Activated CD8-positive, alpha-beta memory T cell treated with anti-CD3 and anti-CD28 coated beads, Interleukin-2, amount 50 U/mL, for 1 hour (primary cell): ENCODE measurements around the gene IFT81.
"Not testable (repeated sequence)": the region's sequence is repeated elsewhere in the genome, so short reads cannot be mapped to it uniquely, and the experiment has no call there.

ENCODE experiments used
- DNase-seq: peaks from one replicate; pipeline ENCODE4 v3.0.0-alpha.2; 2020; ENCODE audit errors: extremely low read depth

IFT81 gene

DNA sequence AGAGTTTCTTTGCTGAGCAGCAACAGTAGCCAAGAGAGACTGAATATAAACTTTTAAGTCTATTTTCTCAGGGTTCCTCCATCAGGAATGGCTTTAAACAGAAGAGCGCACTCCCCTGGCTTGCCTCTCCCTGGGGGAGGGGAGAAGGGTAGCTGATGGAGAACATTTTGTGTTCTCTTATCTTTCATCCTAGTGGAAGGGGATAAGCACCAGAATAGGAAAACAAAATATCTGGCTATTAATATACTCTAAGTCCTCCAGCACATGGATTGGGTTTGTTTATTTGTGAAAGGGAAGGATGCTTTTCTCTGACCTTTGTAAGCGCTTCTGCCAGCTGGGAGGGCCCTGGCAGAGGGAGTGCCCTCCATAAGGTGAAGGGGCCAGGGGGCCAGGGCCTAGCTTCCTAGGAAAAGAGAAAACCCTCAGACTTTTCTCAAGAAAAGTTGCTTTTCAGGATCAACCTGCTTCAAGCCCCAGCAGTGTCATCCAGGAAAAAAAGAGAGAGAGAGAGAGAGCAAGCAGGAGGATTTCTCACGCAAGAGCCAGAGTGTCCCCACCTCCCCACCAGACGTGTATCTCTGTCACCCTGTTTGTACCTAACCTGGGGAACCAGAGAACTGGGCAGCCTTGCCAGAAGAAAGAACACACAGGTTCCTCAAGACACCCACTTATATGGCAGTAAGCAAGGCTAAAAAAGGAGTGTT is 122.6 kb downstream of the IFT81 start:
- no peak for DNase-seq

GRCh38 chr12:110247340-110248095 is 123.4 kb downstream of the IFT81 start:
- no peak for DNase-seq

DNA sequence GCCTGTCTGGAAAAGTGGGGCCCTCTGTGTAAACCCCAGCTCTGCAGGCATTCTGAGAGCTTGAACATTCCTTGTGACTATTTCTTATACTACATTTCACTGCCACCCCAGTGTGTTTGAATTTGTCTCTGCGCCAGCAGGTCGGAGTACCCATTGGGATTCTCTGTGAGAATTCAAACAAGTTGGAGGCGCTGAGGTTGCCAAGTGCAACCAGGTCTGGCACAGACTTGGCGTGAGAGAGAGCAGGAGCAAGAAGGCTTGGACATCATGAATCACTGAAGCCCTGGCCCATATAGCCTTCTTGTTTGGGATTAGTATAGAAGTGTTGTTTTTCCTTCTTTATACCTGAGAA is 123.9 kb downstream of the IFT81 start:
- no peak for DNase-seq

DNA sequence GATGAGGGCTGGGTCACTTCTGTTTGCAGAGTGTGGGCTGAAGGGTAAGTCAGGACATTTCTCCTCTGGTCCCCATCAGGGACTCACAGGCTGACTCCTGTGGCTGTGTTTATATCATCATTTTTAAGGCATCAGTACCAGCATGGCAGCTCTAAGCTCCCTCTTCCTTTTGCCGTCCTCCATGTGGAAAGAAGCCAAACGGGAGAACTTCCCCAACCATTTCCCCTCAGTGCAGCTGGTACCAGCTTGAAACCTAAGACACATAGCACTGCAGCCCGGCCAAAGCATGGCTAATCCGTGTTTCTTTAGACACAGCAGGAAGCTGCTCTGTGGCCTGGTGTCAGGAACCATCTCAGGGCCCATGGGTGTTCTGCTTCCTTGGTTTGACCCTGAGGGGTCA is 124.9 kb downstream of the IFT81 start:
- no peak for DNase-seq

GRCh38 chr12:110249716-110250225 is 125.6 kb downstream of the IFT81 start:
- DNase-seq = no peak

DNA sequence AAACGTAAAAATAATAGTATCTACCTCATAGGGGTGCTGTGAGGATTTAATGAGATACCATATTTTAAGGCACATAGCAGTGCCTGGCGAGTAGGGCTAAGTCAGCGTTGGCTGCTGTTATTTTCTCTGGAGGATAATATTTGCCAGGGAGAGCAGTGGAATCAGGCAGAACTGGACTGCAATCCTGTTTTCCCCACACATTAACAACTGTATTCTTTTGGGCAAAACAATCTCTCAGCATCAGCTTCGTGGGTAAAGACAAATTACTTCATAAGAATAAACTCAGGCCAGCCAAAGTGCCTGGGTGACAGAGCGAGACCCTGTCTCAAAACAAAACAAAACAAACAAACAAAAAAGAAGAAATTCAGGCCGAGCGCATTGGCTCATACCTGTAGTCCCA is 127.2 kb downstream of the IFT81 start:
- no peak for DNase-seq

DNA sequence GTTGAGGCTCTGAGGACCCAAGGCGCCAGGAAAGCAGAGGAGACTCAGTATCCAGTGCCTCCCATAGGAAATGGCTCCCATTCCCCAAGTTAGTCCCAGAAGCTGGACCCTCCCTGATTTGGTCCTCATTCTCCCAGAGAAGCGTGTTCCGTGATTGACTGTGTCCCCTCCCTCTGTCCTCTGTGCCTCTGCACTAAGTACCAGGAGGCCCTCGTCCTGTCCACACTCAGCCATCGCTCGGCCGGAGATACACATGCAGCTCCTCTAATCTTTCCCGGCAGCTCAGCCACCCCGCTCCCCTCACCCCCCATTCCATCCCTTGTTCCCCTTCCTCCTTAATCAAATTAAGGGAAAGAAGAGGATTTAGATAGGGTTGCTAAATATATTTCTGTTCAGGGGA is 128.6 kb downstream of the IFT81 start:
- DNase-seq = no peak

GRCh38 chr12:110253176-110253575 is 129.0 kb downstream of the IFT81 start:
- DNase-seq = no peak

GRCh38 chr12:110254971-110255540 is 130.9 kb downstream of the IFT81 start:
- DNase-seq = no peak

DNA sequence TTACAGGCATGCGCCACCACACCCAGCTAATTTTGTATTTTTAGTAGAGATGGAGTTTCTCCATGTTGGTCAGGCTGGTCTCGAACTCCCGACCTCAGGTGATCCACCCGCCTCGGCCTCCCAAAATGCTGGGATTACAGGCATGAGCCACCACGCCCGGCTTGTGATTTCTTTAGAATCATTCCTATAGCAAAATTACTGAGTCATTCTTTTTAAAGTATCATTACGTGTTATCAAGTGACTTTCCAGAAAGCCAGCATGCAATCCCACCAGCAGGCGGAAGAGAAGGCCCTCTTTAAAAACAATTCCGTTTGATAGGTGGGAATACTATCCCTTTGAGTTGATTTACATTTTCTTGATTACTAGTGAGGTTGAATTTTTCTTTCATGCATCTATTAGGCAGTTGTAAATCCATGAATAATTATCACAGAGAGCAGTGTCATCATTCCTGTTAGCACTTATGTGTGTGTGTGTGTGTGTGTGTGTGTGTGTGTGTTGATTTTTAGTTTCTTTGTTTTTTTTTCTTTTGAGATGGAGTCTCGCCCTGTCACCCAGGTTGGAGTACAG is 131.8 kb downstream of the IFT81 start:
- not testable (repeated sequence) for DNase-seq

- no peak for DNase-seq
Measured at GRCh38 chr12:110256780-110257431, 132.7 kb downstream of the IFT81 start.

DNA sequence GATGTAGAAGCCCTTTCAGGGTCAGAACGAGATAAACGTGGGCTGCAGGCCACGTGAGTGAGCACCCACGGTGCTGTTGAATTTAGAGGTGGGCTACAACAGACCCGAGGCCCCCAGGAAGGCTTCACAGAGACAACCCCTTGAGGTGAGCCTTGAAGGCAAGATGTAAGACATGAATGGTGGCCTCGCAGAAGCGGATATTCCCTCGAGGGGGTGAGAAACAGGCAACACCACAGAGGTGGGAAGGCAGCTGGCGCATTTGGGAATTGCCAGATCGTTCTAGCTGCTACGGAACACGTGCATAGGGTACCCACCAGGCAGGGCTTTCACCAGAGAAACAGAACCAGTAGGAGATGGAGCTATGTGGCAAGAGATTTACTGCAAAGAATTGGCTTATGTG is 134.3 kb downstream of the IFT81 start:
- no peak for DNase-seq

DNA sequence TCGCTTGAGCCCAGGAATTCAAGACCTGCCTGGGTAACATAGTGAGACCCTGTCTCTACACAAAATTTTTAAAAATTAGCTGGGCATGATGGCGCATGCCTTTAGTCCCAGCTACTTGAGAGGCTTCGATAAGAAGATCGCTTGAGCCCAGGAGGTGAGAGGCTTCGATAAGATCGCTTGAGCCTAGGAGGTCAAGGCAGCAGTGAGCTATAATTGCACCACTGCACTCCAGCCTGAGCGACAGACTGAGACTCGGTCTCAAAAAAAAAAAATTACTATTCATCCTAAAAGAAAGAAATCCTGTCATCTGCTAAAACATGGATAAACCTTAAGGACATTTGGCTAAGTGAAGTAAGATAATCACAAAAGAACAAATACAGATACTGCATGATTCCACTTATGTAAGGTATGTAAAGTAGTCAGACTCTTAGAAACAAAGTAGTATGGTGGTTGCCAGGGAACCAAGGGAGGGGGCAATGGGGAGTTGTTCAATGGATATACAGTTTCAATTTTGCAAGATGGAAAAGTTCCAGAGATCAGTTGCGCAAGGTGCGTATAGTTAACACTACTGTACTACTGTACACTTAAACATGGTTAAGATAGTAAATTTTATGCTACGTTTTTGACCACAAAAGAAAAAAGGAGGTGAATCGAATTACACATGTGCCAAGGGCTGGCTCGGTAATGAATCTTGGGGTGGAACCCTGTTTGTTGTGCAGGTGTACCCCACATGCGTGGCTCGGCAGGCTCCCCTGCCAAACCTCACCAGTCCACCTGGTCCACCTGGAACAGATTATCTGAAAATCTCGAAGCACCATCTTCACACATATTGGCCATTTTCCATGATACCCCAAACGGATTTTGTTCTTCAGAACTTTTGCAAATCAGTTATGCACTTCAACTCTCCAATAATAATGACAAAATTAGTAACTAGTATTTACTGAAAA is 138.6 kb downstream of the IFT81 start:
- DNase-seq = no peak

- no peak for DNase-seq
Measured at GRCh38 chr12:110266381-110266960, 142.3 kb downstream of the IFT81 start.

DNA sequence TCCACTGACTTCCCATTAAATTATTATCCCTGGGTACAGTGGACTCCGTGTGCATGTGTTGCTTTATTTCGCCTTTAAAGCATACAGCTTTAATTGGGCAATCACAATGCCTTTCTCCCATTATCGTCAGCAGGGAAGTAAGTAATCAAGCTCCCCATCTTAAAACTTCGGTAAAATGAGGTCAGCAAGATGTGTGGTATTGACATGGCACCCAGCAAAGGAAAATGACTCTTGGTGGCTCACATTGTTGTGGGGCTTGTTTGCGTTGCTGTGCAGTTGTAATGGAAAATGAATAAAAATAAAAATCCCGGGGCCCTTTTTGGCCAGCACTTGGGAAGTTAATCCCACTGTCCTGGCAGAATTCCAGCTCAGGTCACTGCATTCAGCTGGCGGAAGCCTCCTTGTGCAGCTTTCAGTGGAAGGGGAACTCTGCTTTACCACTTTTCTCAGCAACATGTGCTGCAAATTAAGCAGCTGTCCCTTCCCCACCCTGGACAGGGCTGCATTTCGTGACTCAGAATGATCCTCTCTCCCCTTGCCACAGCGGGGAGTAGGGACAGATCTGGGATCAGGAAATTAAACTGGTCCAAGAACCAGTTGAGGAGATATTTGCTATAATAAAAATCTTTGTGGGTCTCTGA is 142.9 kb downstream of the IFT81 start:
- DNase-seq = no peak
